Endothelial cell of umbilical vein (primary cell): ENCODE measurements around the gene EXOC6B. TPM values are rescaled to one million over a fixed set of nuclear protein-coding genes. Genes with fewer than 3 reads are reported as not detected.

Source experiments
- BruUV-seq: library from RNA; stranded (reverse); fragments of 400-500 nt; replicated peaks from 2 replicates; lab custom pipeline; 2021; lab: Mats Ljungman, UMichigan
- CTCF ChIA-PET: fragments of 300-600, 350-600 bp; sonication (Branson Sonifier 250); formaldehyde crosslinking; loops from one replicate; lab custom pipeline; 2021; ENCODE audit warnings: antibody characterized with exemption, inconsistent platforms; lab: Charles Lee
- POLR2A ChIA-PET: fragments of 300-600, 350-600 bp; sonication (Branson Sonifier 250); formaldehyde crosslinking; loops from one replicate; lab custom pipeline; 2021; ENCODE audit warnings: antibody characterized with exemption, inconsistent platforms; lab: Charles Lee
- DNase-seq: peaks from one replicate; pipeline ENCODE4 v3.0.0-alpha.2; 2011; ENCODE audit warnings: low read depth, low spot score
- FAIRE-seq: peaks from 2 replicates; lab custom pipeline; 2011; peaks lifted over from hg19 to GRCh38; lab: Jason Lieb, UNC
- H2AFZ ChIP-seq: 2 replicates; pipeline ENCODE4 v1.6.0; 2012; ENCODE audit warnings: low read depth, low read length, control low read depth, inconsistent platforms
- H3K27ac ChIP-seq: 2 replicates; pipeline ENCODE4 v1.5.1; 2011; ENCODE audit warnings: low read depth, mild to moderate bottlenecking, control low read depth, low read length, moderate library complexity; ENCODE audit not compliant: insufficient read depth
- H3K27me3 ChIP-seq, 2 experiments: 2 replicates each; pipeline versions ENCODE4 v1.6.0 to v1.6.1; 2011; ENCODE audit warnings: low read length in 2 of 2, mixed read lengths in 1 of 2; ENCODE audit not compliant: control insufficient read depth in 2 of 2, insufficient read depth in 2 of 2
- H3K36me3 ChIP-seq, 2 experiments: 2 replicates in 1 of 2; 3 replicates in 1 of 2; pipeline ENCODE4 v1.5.1; 2011; ENCODE audit warnings: low read length in 2 of 2, mild to moderate bottlenecking in 1 of 2, moderate library complexity in 1 of 2; ENCODE audit not compliant: control insufficient read depth in 2 of 2, insufficient read depth in 2 of 2; ENCODE audit errors: extremely low read depth in 1 of 2
- H3K4me1 ChIP-seq: 3 replicates; pipeline ENCODE4 v1.5.1; 2011; ENCODE audit warnings: mild to moderate bottlenecking, low read length; ENCODE audit not compliant: control insufficient read depth, insufficient read depth; ENCODE audit errors: extremely low read depth
- H3K4me2 ChIP-seq: 2 replicates; pipeline ENCODE4 v1.6.1; 2011; ENCODE audit warnings: low read length, control low read depth, mixed read lengths; ENCODE audit not compliant: insufficient read depth
- H3K4me3 ChIP-seq, 3 experiments: fragments of 200-600 bp in 1 of 3; sonication (generic), shearing (Covaris generic) in 1 of 3; replicated peaks in 1 of 3; 2 replicates each; pipeline ENCODE4 v1.5.1; 2011 to 2016; ENCODE audit warnings: control low read depth in 3 of 3, low read length in 3 of 3, mild to moderate bottlenecking in 2 of 3, inconsistent platforms in 1 of 3, low read depth in 1 of 3, moderate library complexity in 1 of 3; ENCODE audit not compliant: insufficient read depth in 1 of 3
- H3K79me2 ChIP-seq: 2 replicates; pipeline ENCODE4 v1.6.0; 2012; ENCODE audit warnings: low read length, inconsistent platforms; ENCODE audit not compliant: control insufficient read depth, insufficient read depth
- H3K9ac ChIP-seq: replicated peaks from 2 replicates; pipeline ENCODE3; 2011; ENCODE audit warnings: low read length, control low read depth; ENCODE audit not compliant: insufficient read depth; ENCODE audit errors: extremely low read depth
- H3K9me1 ChIP-seq: replicated peaks from 3 replicates; pipeline ENCODE4 v1.6.0; 2011; ENCODE audit warnings: mild to moderate bottlenecking, low read length; ENCODE audit not compliant: control insufficient read depth, insufficient read depth; ENCODE audit errors: extremely low read depth
- H3K9me3 ChIP-seq: replicated peaks from 2 replicates; pipeline ENCODE4 v1.5.1; 2012; ENCODE audit warnings: low read length, inconsistent platforms; ENCODE audit not compliant: control insufficient read depth, insufficient read depth
- H4K20me1 ChIP-seq: replicated peaks from 2 replicates; pipeline ENCODE3; 2011; ENCODE audit warnings: mild to moderate bottlenecking, low read length; ENCODE audit not compliant: control insufficient read depth, insufficient read depth; ENCODE audit errors: extremely low read depth
- EZH2 ChIP-seq: IDR thresholded peaks from 2 replicates; pipeline ENCODE4 v1.6.1; 2012; ENCODE audit warnings: borderline replicate concordance, low read depth, mild to moderate bottlenecking, moderate library complexity, low read length, inconsistent platforms; ENCODE audit not compliant: severe bottlenecking
- FOS ChIP-seq: IDR thresholded peaks from 2 replicates; pipeline ENCODE4 v1.6.1; 2011; ENCODE audit warnings: mild to moderate bottlenecking, low read length, moderate library complexity, borderline replicate concordance; ENCODE audit not compliant: insufficient read depth
- GATA2 ChIP-seq: IDR thresholded peaks from 2 replicates; pipeline ENCODE4 v1.7.0; 2011; ENCODE audit warnings: low read depth, mild to moderate bottlenecking, moderate library complexity, mixed read lengths, low read length; ENCODE audit not compliant: insufficient read length, insufficient read depth
- JUN ChIP-seq: IDR thresholded peaks from 2 replicates; pipeline ENCODE4 v1.6.1; 2011; ENCODE audit warnings: borderline replicate concordance, low read depth; ENCODE audit not compliant: insufficient read length, insufficient read depth
- MYC ChIP-seq: IDR thresholded peaks from one replicate; pipeline ENCODE4 v1.6.1; 2011; ENCODE audit warnings: mild to moderate bottlenecking, low read depth, low read length
- POLR2A ChIP-seq: IDR thresholded peaks from 2 replicates; pipeline ENCODE4 v1.6.1; 2012; ENCODE audit warnings: low read depth, mild to moderate bottlenecking, control low read depth, low read length
- POLR2AphosphoS5 ChIP-seq: IDR thresholded peaks from 2 replicates; pipeline ENCODE4 v1.6.1; 2012; ENCODE audit warnings: low read depth, mild to moderate bottlenecking, control low read depth, low read length, moderate library complexity; ENCODE audit not compliant: insufficient read depth
- dilution Hi-C: fragments of 300-500 bp; cut with MboI; formaldehyde crosslinking; loops from one replicate; pipeline ENCODE4 v1.15.0; 2019; ENCODE audit warnings: low sequenced_read_pairs; ENCODE audit not compliant: extremely low pct_ligation_motif_present
- intact Hi-C: fragments of 100-400 bp; cut with micrococcal nuclease; formaldehyde crosslinking; loops from one replicate; pipeline ENCODE4 v1.10.0; 2022
- polyA plus RNA-seq, 4 experiments: library from polyadenylated mRNA; depleted of rRNA in 3 of 4; stranded (reverse) in 3 of 4; unstranded in 1 of 4; fragments of >200 nt; gene quantifications; 2 replicates each; pipeline versions ENCODE4 v1.2.1 to v1.2.3, GENCODE V29; 2011 to 2012; ENCODE audit warnings: missing spikeins in 1 of 4
- total RNA-seq: library from RNA; stranded (reverse); gene quantifications from 2 replicates; pipeline ENCODE4 v1.2.3, GENCODE V29; 2021
- TF ChIP-seq, protein P1 (sequence below): IDR thresholded peaks from 2 replicates; pipeline ENCODE4 v1.6.1; 2011; ENCODE audit not compliant: insufficient read depth, insufficient read length
- TF ChIP-seq, protein P2 (sequence below), 2 donors: IDR thresholded peaks; 1 replicate in 1 of 2; 2 replicates in 1 of 2; pipeline ENCODE4 v1.5.1; 2011; ENCODE audit warnings: low read length in 2 of 2, mild to moderate bottlenecking in 2 of 2, moderate library complexity in 2 of 2, control low read depth in 1 of 2, inconsistent platforms in 1 of 2, low read depth in 1 of 2; ENCODE audit not compliant: insufficient read depth in 1 of 2; ENCODE audit errors: extremely low read depth in 1 of 2

Gene EXOC6B
- total and polyA plus RNA-seq, 2 donors (not counting 3 experiments of a cell fraction or from before 2014, with no cell fraction given): 10.8 to 34.8 TPM

DNA sequence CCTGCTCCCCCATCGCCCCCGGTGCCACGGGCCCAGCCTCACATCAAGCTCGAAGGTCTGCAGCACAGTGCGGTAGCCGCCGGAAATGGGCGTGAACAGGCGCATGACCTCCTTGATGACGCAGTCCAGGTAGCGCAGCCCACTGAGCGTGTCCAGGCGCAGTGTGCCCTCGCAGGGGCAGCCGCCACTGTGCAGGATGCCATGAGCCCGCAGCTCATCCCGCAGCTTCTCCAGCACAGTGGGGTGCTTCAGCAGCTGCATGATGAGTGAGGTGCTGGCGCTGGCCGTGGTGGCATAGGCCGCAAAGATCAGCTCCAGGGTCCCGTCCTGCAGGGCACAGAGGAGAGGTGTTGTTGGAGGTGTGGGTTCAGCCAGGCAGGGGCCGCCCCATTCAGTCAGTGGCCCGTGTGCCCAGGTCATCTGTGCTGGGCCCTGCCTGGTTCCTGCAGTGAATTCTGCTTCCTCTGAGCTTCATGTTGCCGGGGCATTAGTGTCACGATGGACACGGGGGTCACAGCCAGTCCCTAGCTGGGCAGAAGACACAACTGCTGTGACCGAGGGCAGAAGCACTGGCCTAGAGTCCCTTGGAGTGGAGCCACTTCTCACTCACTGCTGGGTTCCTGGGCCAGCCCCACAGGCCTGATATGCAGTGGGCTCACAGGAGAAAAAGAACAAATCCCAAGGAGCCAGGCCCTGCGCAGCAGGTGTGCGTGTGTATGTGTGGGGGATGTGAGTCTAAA lies 692.7 kb downstream of the EXOC6B start:
- Histone ChIP-seq H2AFZ (no peak overlapping the region), H3K27ac (no peak overlapping the region), H3K9me1 (no peaks in the 10 kb centered on the region), H3K36me3 (no peaks in the 10 kb centered on the region), H4K20me1 (no peaks in the 10 kb centered on the region), H3K9ac (no peak overlapping the region), H3K4me2 (no peak overlapping the region), H3K27me3 (no peaks in the 10 kb centered on the region), H3K4me3 (no peak overlapping the region), H3K4me1 (no peaks in the 10 kb centered on the region), H3K9me3 (no peaks in the 10 kb centered on the region), H3K79me2 (no peaks in the 10 kb centered on the region)
- no peak for TF ChIP-seq EZH2
- TF ChIP-seq POLR2AphosphoS5: no peak
- TF ChIP-seq GATA2: no peak
- no peak for TF ChIP-seq FOS
- TF ChIP-seq JUN: no peak
- TF ChIP-seq, protein P1, sequence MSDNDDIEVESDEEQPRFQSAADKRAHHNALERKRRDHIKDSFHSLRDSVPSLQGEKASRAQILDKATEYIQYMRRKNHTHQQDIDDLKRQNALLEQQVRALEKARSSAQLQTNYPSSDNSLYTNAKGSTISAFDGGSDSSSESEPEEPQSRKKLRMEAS: no peak
- no peak for TF ChIP-seq MYC
- TF ChIP-seq, protein P2, sequence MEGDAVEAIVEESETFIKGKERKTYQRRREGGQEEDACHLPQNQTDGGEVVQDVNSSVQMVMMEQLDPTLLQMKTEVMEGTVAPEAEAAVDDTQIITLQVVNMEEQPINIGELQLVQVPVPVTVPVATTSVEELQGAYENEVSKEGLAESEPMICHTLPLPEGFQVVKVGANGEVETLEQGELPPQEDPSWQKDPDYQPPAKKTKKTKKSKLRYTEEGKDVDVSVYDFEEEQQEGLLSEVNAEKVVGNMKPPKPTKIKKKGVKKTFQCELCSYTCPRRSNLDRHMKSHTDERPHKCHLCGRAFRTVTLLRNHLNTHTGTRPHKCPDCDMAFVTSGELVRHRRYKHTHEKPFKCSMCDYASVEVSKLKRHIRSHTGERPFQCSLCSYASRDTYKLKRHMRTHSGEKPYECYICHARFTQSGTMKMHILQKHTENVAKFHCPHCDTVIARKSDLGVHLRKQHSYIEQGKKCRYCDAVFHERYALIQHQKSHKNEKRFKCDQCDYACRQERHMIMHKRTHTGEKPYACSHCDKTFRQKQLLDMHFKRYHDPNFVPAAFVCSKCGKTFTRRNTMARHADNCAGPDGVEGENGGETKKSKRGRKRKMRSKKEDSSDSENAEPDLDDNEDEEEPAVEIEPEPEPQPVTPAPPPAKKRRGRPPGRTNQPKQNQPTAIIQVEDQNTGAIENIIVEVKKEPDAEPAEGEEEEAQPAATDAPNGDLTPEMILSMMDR (IDR thresholded peaks at IDR 0.05; ENCODE audit: extremely low read depth in 1 of 2, insufficient read depth in 1 of 2, low read depth in 1 of 2, low read length in 2 of 2): no peak
- no peak for TF ChIP-seq POLR2A
- CTCF ChIA-PET: no interaction called here
- no TSS peak for BruUV-seq
- dilution Hi-C loops (no loop called here), intact Hi-C loops (no loop called here)
- DNase-seq (no peak), FAIRE-seq (no peak)
- POLR2A ChIA-PET: no interaction called here
